ENCODE results near the gene CLEC2D. TPM values are rescaled to one million over a fixed set of nuclear protein-coding genes. Genes with fewer than 3 reads are reported as not detected.

CLEC2D gene
- total and polyA plus RNA-seq, 10 of the 15 experiments (the other 5 are each of a cell fraction or from before 2014, with no cell fraction given), result 4.6 to 29.8 (median 16.0) TPM

DNA sequence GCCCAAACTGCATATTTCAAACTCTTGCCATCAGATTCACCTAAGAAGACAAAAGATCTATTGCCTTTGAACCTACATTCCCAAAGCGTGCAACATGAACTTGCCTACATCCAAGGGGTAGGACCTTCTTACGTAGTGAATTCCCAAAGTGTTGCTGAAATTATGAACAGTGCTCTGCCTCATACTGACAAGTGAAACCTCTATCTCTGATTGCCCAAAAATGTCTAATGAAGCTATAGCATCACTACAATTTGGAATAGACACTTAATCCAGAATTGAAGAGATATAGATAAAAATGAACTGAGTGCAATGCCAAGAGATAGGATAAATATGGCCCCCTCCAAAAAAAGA lies 31.1 kb downstream of the CLEC2D start (continued):
- TF ChIP-seq, protein P1, sequence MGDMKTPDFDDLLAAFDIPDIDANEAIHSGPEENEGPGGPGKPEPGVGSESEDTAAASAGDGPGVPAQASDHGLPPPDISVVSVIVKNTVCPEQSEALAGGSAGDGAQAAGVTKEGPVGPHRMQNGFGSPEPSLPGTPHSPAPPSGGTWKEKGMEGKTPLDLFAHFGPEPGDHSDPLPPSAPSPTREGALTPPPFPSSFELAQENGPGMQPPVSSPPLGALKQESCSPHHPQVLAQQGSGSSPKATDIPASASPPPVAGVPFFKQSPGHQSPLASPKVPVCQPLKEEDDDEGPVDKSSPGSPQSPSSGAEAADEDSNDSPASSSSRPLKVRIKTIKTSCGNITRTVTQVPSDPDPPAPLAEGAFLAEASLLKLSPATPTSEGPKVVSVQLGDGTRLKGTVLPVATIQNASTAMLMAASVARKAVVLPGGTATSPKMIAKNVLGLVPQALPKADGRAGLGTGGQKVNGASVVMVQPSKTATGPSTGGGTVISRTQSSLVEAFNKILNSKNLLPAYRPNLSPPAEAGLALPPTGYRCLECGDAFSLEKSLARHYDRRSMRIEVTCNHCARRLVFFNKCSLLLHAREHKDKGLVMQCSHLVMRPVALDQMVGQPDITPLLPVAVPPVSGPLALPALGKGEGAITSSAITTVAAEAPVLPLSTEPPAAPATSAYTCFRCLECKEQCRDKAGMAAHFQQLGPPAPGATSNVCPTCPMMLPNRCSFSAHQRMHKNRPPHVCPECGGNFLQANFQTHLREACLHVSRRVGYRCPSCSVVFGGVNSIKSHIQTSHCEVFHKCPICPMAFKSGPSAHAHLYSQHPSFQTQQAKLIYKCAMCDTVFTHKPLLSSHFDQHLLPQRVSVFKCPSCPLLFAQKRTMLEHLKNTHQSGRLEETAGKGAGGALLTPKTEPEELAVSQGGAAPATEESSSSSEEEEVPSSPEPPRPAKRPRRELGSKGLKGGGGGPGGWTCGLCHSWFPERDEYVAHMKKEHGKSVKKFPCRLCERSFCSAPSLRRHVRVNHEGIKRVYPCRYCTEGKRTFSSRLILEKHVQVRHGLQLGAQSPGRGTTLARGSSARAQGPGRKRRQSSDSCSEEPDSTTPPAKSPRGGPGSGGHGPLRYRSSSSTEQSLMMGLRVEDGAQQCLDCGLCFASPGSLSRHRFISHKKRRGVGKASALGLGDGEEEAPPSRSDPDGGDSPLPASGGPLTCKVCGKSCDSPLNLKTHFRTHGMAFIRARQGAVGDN (IDR thresholded peaks at IDR 0.05), result no peak
- TF ChIP-seq CEBPB (IDR thresholded peaks at IDR 0.05; ENCODE audit: borderline replicate concordance in 1 of 2, low read depth in 2 of 2, low read length in 2 of 2) (no peak), POLR2AphosphoS5 (IDR thresholded peaks at IDR 0.05; ENCODE audit: low read length) (no peak), ZZZ3 (IDR thresholded peaks at IDR 0.05; ENCODE audit: control insufficient read depth, insufficient read length, low read depth) (no peak), NFXL1 (IDR thresholded peaks at IDR 0.05; ENCODE audit: borderline replicate concordance) (no peak), BMI1 (IDR thresholded peaks at IDR 0.05; ENCODE audit: borderline replicate concordance) (no peak), ATF7 (IDR thresholded peaks at IDR 0.05; ENCODE audit: low read depth) (no peak)
- TF ChIP-seq, protein P2, sequence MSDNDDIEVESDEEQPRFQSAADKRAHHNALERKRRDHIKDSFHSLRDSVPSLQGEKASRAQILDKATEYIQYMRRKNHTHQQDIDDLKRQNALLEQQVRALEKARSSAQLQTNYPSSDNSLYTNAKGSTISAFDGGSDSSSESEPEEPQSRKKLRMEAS (IDR thresholded peaks at IDR 0.05; ENCODE audit: low read depth, low read length), result no peak
- TF ChIP-seq, protein P3, sequence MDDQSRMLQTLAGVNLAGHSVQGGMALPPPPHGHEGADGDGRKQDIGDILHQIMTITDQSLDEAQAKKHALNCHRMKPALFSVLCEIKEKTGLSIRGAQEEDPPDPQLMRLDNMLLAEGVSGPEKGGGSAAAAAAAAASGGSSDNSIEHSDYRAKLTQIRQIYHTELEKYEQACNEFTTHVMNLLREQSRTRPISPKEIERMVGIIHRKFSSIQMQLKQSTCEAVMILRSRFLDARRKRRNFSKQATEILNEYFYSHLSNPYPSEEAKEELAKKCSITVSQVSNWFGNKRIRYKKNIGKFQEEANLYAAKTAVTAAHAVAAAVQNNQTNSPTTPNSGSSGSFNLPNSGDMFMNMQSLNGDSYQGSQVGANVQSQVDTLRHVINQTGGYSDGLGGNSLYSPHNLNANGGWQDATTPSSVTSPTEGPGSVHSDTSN (IDR thresholded peaks at IDR 0.05; ENCODE audit: insufficient replicate concordance, low read depth, low read length), result no peak
- TF ChIP-seq, protein P4, sequence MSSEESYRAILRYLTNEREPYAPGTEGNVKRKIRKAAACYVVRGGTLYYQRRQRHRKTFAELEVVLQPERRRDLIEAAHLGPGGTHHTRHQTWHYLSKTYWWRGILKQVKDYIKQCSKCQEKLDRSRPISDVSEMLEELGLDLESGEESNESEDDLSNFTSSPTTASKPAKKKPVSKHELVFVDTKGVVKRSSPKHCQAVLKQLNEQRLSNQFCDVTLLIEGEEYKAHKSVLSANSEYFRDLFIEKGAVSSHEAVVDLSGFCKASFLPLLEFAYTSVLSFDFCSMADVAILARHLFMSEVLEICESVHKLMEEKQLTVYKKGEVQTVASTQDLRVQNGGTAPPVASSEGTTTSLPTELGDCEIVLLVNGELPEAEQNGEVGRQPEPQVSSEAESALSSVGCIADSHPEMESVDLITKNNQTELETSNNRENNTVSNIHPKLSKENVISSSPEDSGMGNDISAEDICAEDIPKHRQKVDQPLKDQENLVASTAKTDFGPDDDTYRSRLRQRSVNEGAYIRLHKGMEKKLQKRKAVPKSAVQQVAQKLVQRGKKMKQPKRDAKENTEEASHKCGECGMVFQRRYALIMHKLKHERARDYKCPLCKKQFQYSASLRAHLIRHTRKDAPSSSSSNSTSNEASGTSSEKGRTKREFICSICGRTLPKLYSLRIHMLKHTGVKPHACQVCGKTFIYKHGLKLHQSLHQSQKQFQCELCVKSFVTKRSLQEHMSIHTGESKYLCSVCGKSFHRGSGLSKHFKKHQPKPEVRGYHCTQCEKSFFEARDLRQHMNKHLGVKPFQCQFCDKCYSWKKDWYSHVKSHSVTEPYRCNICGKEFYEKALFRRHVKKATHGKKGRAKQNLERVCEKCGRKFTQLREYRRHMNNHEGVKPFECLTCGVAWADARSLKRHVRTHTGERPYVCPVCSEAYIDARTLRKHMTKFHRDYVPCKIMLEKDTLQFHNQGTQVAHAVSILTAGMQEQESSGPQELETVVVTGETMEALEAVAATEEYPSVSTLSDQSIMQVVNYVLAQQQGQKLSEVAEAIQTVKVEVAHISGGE (CRISPR knock-in tag; IDR thresholded peaks at IDR 0.05), result no peak

All from GM12878 (cell line).